GM12878 (cell line): ENCODE data around the gene LATS2.

ENCODE experiments used
- CEBPB ChIP-seq, 2 experiments: fragments of 150-350 bp in 1 of 2; IDR thresholded peaks; 2 replicates each; pipeline ENCODE4 v1.6.1; 2012 to 2014; ENCODE audit warnings: low read depth in 2 of 2, low read length in 2 of 2, borderline replicate concordance in 1 of 2, inconsistent platforms in 1 of 2
- CREB1 ChIP-seq: IDR thresholded peaks from 2 replicates; pipeline ENCODE4 v1.6.1; 2012; ENCODE audit warnings: low read depth, mild to moderate bottlenecking, inconsistent platforms
- CREM ChIP-seq: IDR thresholded peaks from 2 replicates; pipeline ENCODE4 v1.6.1; 2014; ENCODE audit warnings: antibody characterized with exemption, low read depth
- CTCF ChIP-seq, 3 experiments: IDR thresholded peaks in 2 of 3; conservative IDR thresholded peaks in 1 of 3; 2 replicates each; pipeline ENCODE4 v1.5.1; 2011; ENCODE audit warnings: low read depth in 3 of 3, low read length in 3 of 3, mild to moderate bottlenecking in 3 of 3, control low read depth in 2 of 3, moderate library complexity in 2 of 3, inconsistent platforms in 1 of 3, mixed read lengths in 1 of 3; ENCODE audit not compliant: control insufficient read depth in 2 of 3, insufficient read depth in 1 of 3; ENCODE audit errors: extremely low read depth in 1 of 3
- IKZF1 ChIP-seq: fragments of 450-650 bp; conservative IDR thresholded peaks from 2 replicates; pipeline ENCODE4 v1.6.1; 2017; ENCODE audit warnings: antibody characterized with exemption, mild to moderate bottlenecking
- NFYA ChIP-seq: IDR thresholded peaks from 2 replicates; pipeline ENCODE4 v1.6.1; 2011; ENCODE audit warnings: low read depth, mild to moderate bottlenecking, low read length, improper control_type of control experiment, borderline replicate concordance
- RAD21 ChIP-seq: IDR thresholded peaks from 2 replicates; pipeline ENCODE4 v1.6.1; 2011; ENCODE audit warnings: mild to moderate bottlenecking, low read depth, low read length, moderate library complexity; ENCODE audit not compliant: insufficient read depth
- TBL1XR1 ChIP-seq: IDR thresholded peaks from 2 replicates; pipeline ENCODE4 v1.6.1; 2012; ENCODE audit warnings: low read depth, low read length, improper control_type of control experiment
- TCF3 ChIP-seq: IDR thresholded peaks from 2 replicates; pipeline ENCODE4 v1.6.1; 2012; ENCODE audit warnings: low read depth, mild to moderate bottlenecking, low read length, borderline replicate concordance; ENCODE audit not compliant: insufficient read depth

- TF ChIP-seq CREB1, result no peak
- TF ChIP-seq RAD21, result no peak
- TF ChIP-seq TCF3, result no peak
- no peak for TF ChIP-seq TBL1XR1
- no peak for TF ChIP-seq CEBPB (IDR thresholded peaks at IDR 0.05; ENCODE audit: borderline replicate concordance in 1 of 2, low read depth in 2 of 2, low read length in 2 of 2)
- no peak for TF ChIP-seq NFYA
- TF ChIP-seq CTCF (IDR thresholded peaks at IDR 0.05 in 2 of 3, conservative IDR thresholded peaks at IDR 0.05 in 1 of 3; ENCODE audit: control insufficient read depth in 2 of 3, extremely low read depth in 1 of 3, insufficient read depth in 1 of 3, low read depth in 3 of 3, low read length in 3 of 3), result no peak
- TF ChIP-seq IKZF1, result no peak
- no peak for TF ChIP-seq CREM
Measured at GRCh38 chr13:20991741-20992520, 69.5 kb downstream of the LATS2 start.
